ENCODE measurements around the gene CD1C.
"Not testable (repeated sequence)": the region's sequence is repeated elsewhere in the genome, so short reads cannot be mapped to it uniquely, and the experiment has no call there.

Gene CD1C

GRCh38 chr1:158335213-158335532, 45.5 kb downstream of the CD1C start:
- no peaks in the 10 kb centered on the region for H3K4me1 ChIP-seq (ENCODE audit: control insufficient read depth in 2 of 2, insufficient read depth in 2 of 2, low read length in 2 of 2)
- H3K4me3 ChIP-seq (ENCODE audit: low read length in 2 of 2) = no peak overlapping the region
- no peaks in the 10 kb centered on the region for H3K27me3 ChIP-seq (ENCODE audit: control insufficient read depth in 2 of 2, insufficient read depth in 2 of 2, low read length in 2 of 2)
- no peaks in the 10 kb centered on the region for H3K36me3 ChIP-seq (ENCODE audit: control insufficient read depth in 2 of 2, insufficient read depth in 2 of 2, low read length in 2 of 2)
- H3K27ac ChIP-seq (ENCODE audit: low read depth in 2 of 2, low read length in 2 of 2) = no peak overlapping the region
- no peak overlapping the region for H3K9ac ChIP-seq (ENCODE audit: low read depth in 1 of 2, low read length in 2 of 2)
- no peaks in the 10 kb centered on the region for H3K9me3 ChIP-seq (ENCODE audit: control insufficient read depth in 2 of 2, low read length in 2 of 2)

GRCh38 chr1:158336413-158336812, 46.7 kb downstream of the CD1C start:
- H3K9me3 ChIP-seq (ENCODE audit: control insufficient read depth in 2 of 2, low read length in 2 of 2); H3K36me3 ChIP-seq (ENCODE audit: control insufficient read depth in 2 of 2, insufficient read depth in 2 of 2, low read length in 2 of 2); H3K27ac ChIP-seq (ENCODE audit: low read depth in 2 of 2, low read length in 2 of 2); H3K27me3 ChIP-seq (ENCODE audit: control insufficient read depth in 2 of 2, insufficient read depth in 2 of 2, low read length in 2 of 2); H3K9ac ChIP-seq (ENCODE audit: low read depth in 1 of 2, low read length in 2 of 2); H3K4me1 ChIP-seq (ENCODE audit: control insufficient read depth in 2 of 2, insufficient read depth in 2 of 2, low read length in 2 of 2); H3K4me3 ChIP-seq (ENCODE audit: low read length in 2 of 2): not testable (repeated sequence)

Data from mucosa of rectum (tissue), 2 donors.